A549 (cell line): ENCODE results near the gene NECAB3. TPM values are rescaled to one million over a fixed set of nuclear protein-coding genes. Genes with fewer than 3 reads are reported as not detected.

ENCODE experiments used
- ATAC-seq, 2 experiments: fragments of 200-7000 bp in 1 of 2; fragments of >200 bp in 1 of 2; cut with Nextera tagmentation in 1 of 2; cut with Tn5 transposase in 1 of 2; 3 replicates each; pipeline versions ENCODE4 v1.8.0 to v1.9.1; 2018 to 2020; ENCODE audit warnings: mild to moderate bottlenecking in 1 of 2, moderate library complexity in 1 of 2
- CTCF ChIA-PET: fragments of 300-600 bp; sonication (Branson Sonifier 250); formaldehyde crosslinking; extraction: SDS; loops from one replicate; lab custom pipeline; 2021; ENCODE audit warnings: antibody characterized with exemption, inconsistent platforms; lab: Yijun Ruan, JAX
- POLR2A ChIA-PET: fragments of 350-600 bp; formaldehyde crosslinking; extraction: SDS; loops from one replicate; lab custom pipeline; 2021; ENCODE audit warnings: antibody characterized with exemption, inconsistent platforms; lab: Yijun Ruan, JAX
- DNase-seq, 2 experiments: peaks; one replicate each; pipeline versions ENCODE4 v3.0.0 to v3.0.0-alpha.2; 2011 to 2016; ENCODE audit warnings: low read depth in 1 of 2, low spot score in 1 of 2
- FAIRE-seq: peaks from 2 replicates; lab custom pipeline; 2011; peaks lifted over from hg19 to GRCh38; lab: Jason Lieb, UNC
- H3K27ac ChIP-seq, 2 experiments: fragments of >200 bp; sonication (Bioruptor Twin); formaldehyde crosslinking; 3 replicates each; pipeline ENCODE4 v1.5.1; 2016 to 2017
- H3K4me1 ChIP-seq: fragments of >200 bp; sonication (Bioruptor Twin); formaldehyde crosslinking; 3 replicates; pipeline ENCODE4 v1.6.1; 2016
- H3K4me2 ChIP-seq: fragments of >200 bp; sonication (Bioruptor Twin); formaldehyde crosslinking; 3 replicates; pipeline ENCODE4 v1.6.1; 2016
- H3K4me3 ChIP-seq: fragments of >200 bp; sonication (Bioruptor Twin); formaldehyde crosslinking; 3 replicates; pipeline ENCODE4 v1.5.1; 2016
- H3K9me3 ChIP-seq: fragments of >200 bp; sonication (Bioruptor Twin); formaldehyde crosslinking; 3 replicates; pipeline ENCODE4 v1.6.1; 2016
- CBX8 ChIP-seq: fragments of 200-600 bp; sonication (generic); IDR thresholded peaks from 2 replicates; pipeline ENCODE4 v1.6.1; 2016
- CEBPB ChIP-seq, 2 experiments: fragments of >200 bp in 1 of 2; sonication (Bioruptor Twin) in 1 of 2; formaldehyde crosslinking in 1 of 2; IDR thresholded peaks; 2 replicates each; pipeline ENCODE4 v1.6.1; 2012 to 2016
- CHD2 ChIP-seq: fragments of 150-350 bp; IDR thresholded peaks from 2 replicates; pipeline ENCODE4 v1.6.1; 2014; ENCODE audit warnings: low read length; ENCODE audit not compliant: partially characterized antibody
- E2F6 ChIP-seq: IDR thresholded peaks from 2 replicates; pipeline ENCODE4 v1.6.1; 2012; ENCODE audit warnings: low read depth, borderline replicate concordance
- EHF ChIP-seq: fragments of 250-450 bp; sonication (Bioruptor Pico); IDR thresholded peaks from 2 replicates; pipeline ENCODE4 v1.5.0; 2020; ENCODE audit warnings: mild to moderate bottlenecking
- EHMT2 ChIP-seq: fragments of 200-600 bp; sonication (generic); IDR thresholded peaks from 2 replicates; pipeline ENCODE4 v1.6.1; 2016; ENCODE audit warnings: antibody characterized with exemption, low read depth, mild to moderate bottlenecking, moderate library complexity
- ESRRA ChIP-seq: fragments of 150-350 bp; IDR thresholded peaks from 2 replicates; pipeline ENCODE4 v1.6.1; 2014; ENCODE audit warnings: mild to moderate bottlenecking, low read length, borderline replicate concordance
- GATA3 ChIP-seq: IDR thresholded peaks from 2 replicates; pipeline ENCODE4 v1.6.1; 2012; ENCODE audit warnings: borderline replicate concordance
- HDAC2 ChIP-seq: fragments of 200-600 bp; sonication (generic); IDR thresholded peaks from 2 replicates; pipeline ENCODE4 v1.6.1; 2016
- HES2 ChIP-seq: fragments of >200 bp; sonication (Bioruptor Twin); formaldehyde crosslinking; IDR thresholded peaks from 2 replicates; pipeline ENCODE4 v1.6.1; 2016
- HOXA7 ChIP-seq: fragments of 250-450 bp; sonication (Bioruptor Pico); IDR thresholded peaks from 2 replicates; pipeline ENCODE4 v1.5.0; 2020; ENCODE audit warnings: mild to moderate bottlenecking, moderate library complexity
- JUN ChIP-seq, 2 experiments: fragments of >200 bp; sonication (Bioruptor Twin); formaldehyde crosslinking; IDR thresholded peaks; 2 replicates in 1 of 2; 3 replicates in 1 of 2; pipeline ENCODE4 v1.6.1; 2016 to 2017
- MYC ChIP-seq: IDR thresholded peaks from 2 replicates; pipeline ENCODE4 v1.6.1; 2012; ENCODE audit warnings: mild to moderate bottlenecking, inconsistent platforms, low read length, improper control_type of control experiment, borderline replicate concordance
- NR3C1 ChIP-seq: fragments of >200 bp; sonication (Bioruptor Twin); formaldehyde crosslinking; IDR thresholded peaks from 3 replicates; pipeline ENCODE4 v1.6.1; 2017
- POLR2A ChIP-seq: IDR thresholded peaks from 2 replicates; pipeline ENCODE4 v1.6.1; 2012; ENCODE audit warnings: mild to moderate bottlenecking, low read length
- RARB ChIP-seq: fragments of 250-450 bp; sonication (Bioruptor Pico); IDR thresholded peaks from 2 replicates; pipeline ENCODE4 v1.8.0; 2021; ENCODE audit warnings: mild to moderate bottlenecking, moderate library complexity
- RCOR1 ChIP-seq: fragments of 150-350 bp; IDR thresholded peaks from 2 replicates; pipeline ENCODE4 v1.6.1; 2014; ENCODE audit warnings: antibody characterized with exemption, low read length, low read depth
- REST ChIP-seq: fragments of 200-600 bp; sonication (generic); IDR thresholded peaks from 2 replicates; pipeline ENCODE4 v1.6.1; 2016; ENCODE audit warnings: antibody characterized with exemption, mild to moderate bottlenecking, moderate library complexity
- RFX5 ChIP-seq: fragments of 450-650 bp; IDR thresholded peaks from 2 replicates; pipeline ENCODE4 v1.7.1; 2014; ENCODE audit warnings: antibody characterized with exemption, mild to moderate bottlenecking, moderate library complexity
- RNF2 ChIP-seq: fragments of 200-600 bp; sonication (generic); IDR thresholded peaks from 2 replicates; pipeline ENCODE4 v1.6.1; 2016; ENCODE audit warnings: low read depth, mild to moderate bottlenecking, antibody characterized with exemption, moderate library complexity, borderline replicate concordance
- SMC3 ChIP-seq: fragments of >200 bp; sonication (Bioruptor Twin); formaldehyde crosslinking; IDR thresholded peaks from 3 replicates; pipeline ENCODE4 v1.6.1; 2018; ENCODE audit warnings: inconsistent platforms
- TFCP2L1 ChIP-seq: fragments of 250-450 bp; sonication (Bioruptor Pico); IDR thresholded peaks from 2 replicates; pipeline ENCODE4 v1.5.0; 2021; ENCODE audit warnings: mild to moderate bottlenecking
- ZNF302 ChIP-seq: fragments of 250-450 bp; sonication (Bioruptor Pico); IDR thresholded peaks from 2 replicates; pipeline ENCODE4 v1.9.0; 2021; ENCODE audit warnings: inconsistent platforms, mild to moderate bottlenecking, moderate library complexity
- whole genome bisulfite sequencing: methylation state at CpG from one replicate; pipeline ENCODE4 v1.1.6; 2017; ENCODE audit errors: missing lambda C conversion rate; 5-methylcytosine and 5-hydroxymethylcytosine counted together
- polyA plus RNA-seq, 4 experiments: library from polyadenylated mRNA; depleted of rRNA in 3 of 4; stranded (reverse); fragments of >200 nt; fragmentation: RNase III in 1 of 4; extraction: RNeasy Plus Mini Kit Qiagen cat#74134 plus additional on column Dnase treatment in 1 of 4; gene quantifications; 2 replicates in 3 of 4; 3 replicates in 1 of 4; pipeline ENCODE4 v1.2.3, GENCODE V29; 2011 to 2017
- TF ChIP-seq, protein P1 (sequence below): IDR thresholded peaks from 2 replicates; pipeline ENCODE4 v1.6.1; 2012

The NECAB3 gene
- polyA plus RNA-seq, 2 of the 4 experiments (the other 2 are of a cell fraction), result 9.3 to 19.3 TPM

DNA sequence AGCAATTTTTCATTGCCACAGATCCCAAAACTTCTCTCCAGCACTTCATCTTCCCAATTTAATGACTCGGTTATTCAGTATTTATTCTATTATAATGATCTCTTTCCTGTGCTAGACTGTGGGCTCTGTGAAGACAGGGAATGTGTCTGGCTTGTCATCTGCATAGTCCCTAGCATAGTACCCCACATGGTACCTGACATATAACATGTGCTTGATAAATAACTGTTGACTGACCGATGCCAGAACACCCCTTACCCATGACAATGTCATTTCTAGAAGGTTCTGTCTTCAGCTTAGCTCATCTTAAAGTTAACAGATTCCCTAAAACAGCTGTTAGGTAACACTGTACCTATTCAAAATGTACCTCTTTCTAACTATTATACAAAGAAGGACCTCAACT, 42.3 kb upstream of the NECAB3 start:
- DNase-seq (no peak), FAIRE-seq (no peak), ATAC-seq (no peak)
- no peak overlapping the region for H3K4me3 ChIP-seq
- TF ChIP-seq GATA3 (no peak), RNF2 (no peak), NR3C1 (no peak), E2F6 (no peak), RCOR1 (no peak), REST (no peak), JUN (IDR thresholded peaks at IDR 0.05) (no peak), CHD2 (no peak), MYC (no peak), ZNF302 (CRISPR knock-in tag) (no peak), RFX5 (no peak), ESRRA (no peak), CEBPB (IDR thresholded peaks at IDR 0.05) (no peak), HDAC2 (no peak), TFCP2L1 (no peak), EHF (CRISPR knock-in tag) (no peak), CBX8 (no peak), HES2 (no peak)
- no peaks in the 10 kb centered on the region for H3K9me3 ChIP-seq
- ChIA-PET CTCF (interaction anchor here (1.0 kb wide), 1 partner anchor 15 kb away, joined by 3 read pairs; the partner anchor contains the start of gene ZNF341), POLR2A (no interaction called here)
- no peak overlapping the region for H3K27ac ChIP-seq
- 77% methylated on average over 2 of the region's 2 CpGs for WGBS
- H3K4me2 ChIP-seq, result no peak overlapping the region
- peaks cover 10% of the 10 kb centered on the region; the same call in 2 of the 3 replicates for H3K4me1 ChIP-seq

GRCh38 chr20:33713865-33714367, 39.7 kb upstream of the NECAB3 start:
- TF ChIP-seq TFCP2L1, result no peak
- peaks cover 24% of the 10 kb centered on the region for H3K4me1 ChIP-seq
- H3K27ac ChIP-seq, result no peak overlapping the region
- POLR2A ChIA-PET, result no interaction called here
- no peak for ATAC-seq
- FAIRE-seq, result no peak
- 80% methylated on average over 10 of the region's 10 CpGs for WGBS
- CTCF ChIA-PET, result interaction anchor here (1.1 to 1.2 kb wide), 3 partner anchors 13 to 34 kb away, joined by 3 to 4 read pairs (median 3); no protein-coding TSS in a partner anchor
- H3K9me3 ChIP-seq, result no peaks in the 10 kb centered on the region
- H3K4me2 ChIP-seq, result no peak overlapping the region
- H3K4me3 ChIP-seq, result no peak overlapping the region
- no peak for DNase-seq

DNA sequence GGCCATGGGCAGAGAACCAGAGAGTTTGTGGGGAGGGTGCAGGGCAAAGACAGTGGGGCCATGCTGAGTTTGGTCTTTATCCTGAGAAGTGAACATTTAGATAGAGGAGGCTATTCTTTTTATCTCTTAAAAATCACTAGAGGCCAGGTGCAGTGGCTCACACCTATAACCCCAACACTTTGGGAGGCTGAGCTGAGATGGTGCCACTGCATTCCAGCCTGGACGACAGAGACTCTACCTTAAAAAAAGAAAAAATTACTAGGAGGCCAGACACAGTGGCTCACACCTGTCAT, 37.2 kb upstream of the NECAB3 start:
- no peaks in the 10 kb centered on the region for H3K9me3 ChIP-seq
- ChIA-PET CTCF (interaction anchor here (0.6 kb wide), 1 partner anchor 397 kb away, joined by 4 read pairs; no protein-coding TSS in a partner anchor), POLR2A (no interaction called here)
- FAIRE-seq (no peak), DNase-seq (no peak), ATAC-seq (no peak)
- peaks cover 24% of the 10 kb centered on the region for H3K4me1 ChIP-seq
- peak overlapping the region; percentile 42 for H3K4me2 ChIP-seq
- no peak overlapping the region for H3K27ac ChIP-seq
- WGBS, result 92% methylated on average over 1 of the region's 1 CpG
- TF ChIP-seq NR3C1, result no peak
- no peak for TF ChIP-seq RARB (CRISPR knock-in tag)
- TF ChIP-seq SMC3, result no peak
- TF ChIP-seq EHMT2, result no peak
- no peak for TF ChIP-seq HOXA7
- no peak for TF ChIP-seq POLR2A
- TF ChIP-seq, protein P1, sequence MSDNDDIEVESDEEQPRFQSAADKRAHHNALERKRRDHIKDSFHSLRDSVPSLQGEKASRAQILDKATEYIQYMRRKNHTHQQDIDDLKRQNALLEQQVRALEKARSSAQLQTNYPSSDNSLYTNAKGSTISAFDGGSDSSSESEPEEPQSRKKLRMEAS, result no peak
- H3K4me3 ChIP-seq, result no peak overlapping the region
